ENCODE results near the gene CXCL5. TPM values are rescaled to one million over a fixed set of nuclear protein-coding genes. Genes with fewer than 3 reads are reported as not detected.

Gene CXCL5
- total RNA-seq, 1 donor from 2014 or later, result not detected

- TF ChIP-seq CTCF (IDR thresholded peaks at IDR 0.05) (no peak), POLR2A (IDR thresholded peaks at IDR 0.05) (no peak), POLR2AphosphoS5 (IDR thresholded peaks at IDR 0.05; ENCODE audit: insufficient read depth in 1 of 2, low read depth in 1 of 2) (no peak)
- no peak for DNase-seq (ENCODE audit: extremely low spot score in 2 of 2)
- Histone ChIP-seq H3K27ac (no peak overlapping the region), H3K4me1 (peaks cover 12% of the 10 kb centered on the region), H3K9me3 (no peaks in the 10 kb centered on the region), H3K36me3 (no peaks in the 10 kb centered on the region), H3K4me3 (no peak overlapping the region), H3K27me3 (no peaks in the 10 kb centered on the region)
- intact Hi-C loops (cut with DNase I), result no loop called here
These were observed 50.2 kb downstream of the CXCL5 start for GRCh38 chr4:73948291-73948690.

GRCh38 chr4:73947239-73947985, 51.1 kb downstream of the CXCL5 start:
- intact Hi-C loops (cut with DNase I), result no loop called here
- H3K36me3 ChIP-seq, result no peaks in the 10 kb centered on the region
- no peak overlapping the region for H3K27ac ChIP-seq
- H3K27me3 ChIP-seq, result no peaks in the 10 kb centered on the region
- peaks cover 12% of the 10 kb centered on the region for H3K4me1 ChIP-seq
- TF ChIP-seq POLR2AphosphoS5 (IDR thresholded peaks at IDR 0.05; ENCODE audit: insufficient read depth in 1 of 2, low read depth in 1 of 2) (no peak), POLR2A (IDR thresholded peaks at IDR 0.05) (no peak), CTCF (IDR thresholded peaks at IDR 0.05) (no peak)
- DNase-seq (ENCODE audit: extremely low spot score in 2 of 2), result no peak
- H3K4me3 ChIP-seq, result no peak overlapping the region
- no peaks in the 10 kb centered on the region for H3K9me3 ChIP-seq

GRCh38 chr4:73945674-73946449, 52.6 kb downstream of the CXCL5 start:
- Histone ChIP-seq H3K4me3 (no peak overlapping the region), H3K36me3 (no peaks in the 10 kb centered on the region), H3K27ac (no peak overlapping the region), H3K27me3 (no peaks in the 10 kb centered on the region), H3K9me3 (no peaks in the 10 kb centered on the region), H3K4me1 (peaks cover 12% of the 10 kb centered on the region)
- TF ChIP-seq CTCF (IDR thresholded peaks at IDR 0.05) (no peak), POLR2A (IDR thresholded peaks at IDR 0.05) (no peak), POLR2AphosphoS5 (IDR thresholded peaks at IDR 0.05; ENCODE audit: insufficient read depth in 1 of 2, low read depth in 1 of 2) (no peak)
- DNase-seq (ENCODE audit: extremely low spot score in 2 of 2), result no peak
- intact Hi-C loops (cut with DNase I), result no loop called here

Small RNAs within 50 kb of the gene (small RNA-seq; reads per million reads assigned to genes)
- gene RN7SL218P, result not detected

Other genes starting within 250 kb of the CXCL5 start
- 13.8 TPM for gene CXCL6, start 162.0 kb downstream of the CXCL5 start, total RNA-seq
- not detected for gene PF4V1, start 145.4 kb downstream of the CXCL5 start, total RNA-seq
- gene CXCL1, start 129.3 kb downstream of the CXCL5 start, total RNA-seq, result 26.3 TPM
- 9.1 TPM for gene PF4, start 16.6 kb downstream of the CXCL5 start, total RNA-seq
- gene PPBP, start 10.5 kb downstream of the CXCL5 start, total RNA-seq, result not detected
- not detected for gene CXCL3, start 40.0 kb upstream of the CXCL5 start, total RNA-seq
- gene CXCL2, start 100.5 kb upstream of the CXCL5 start, total RNA-seq, result 17.7 TPM
- 15.5 TPM for gene MTHFD2L, start 159.4 kb upstream of the CXCL5 start, total RNA-seq